T-helper 1 cell treated with Interleukin-12 subunit alpha and Interleukin-12 subunit beta and Interleukin-4 antibody, amounts not matched to agents 30 μg/mL and 1 μg/mL, for 36 hours (primary cell): Measurements from ENCODE around the gene FASTKD3.

Experiments
- H3K27ac Mint-ChIP-seq: one replicate; pipeline ENCODE4 v1.8.0; 2021; ENCODE audit warnings: mild to moderate bottlenecking, mixed read lengths
- H3K27me3 Mint-ChIP-seq: one replicate; pipeline ENCODE4 v1.8.0; 2021; ENCODE audit warnings: low read depth, mixed read lengths
- H3K36me3 Mint-ChIP-seq: one replicate; pipeline ENCODE4 v1.8.0; 2021; ENCODE audit warnings: low read depth, mixed read lengths
- H3K4me1 Mint-ChIP-seq: one replicate; pipeline ENCODE4 v1.8.0; 2021; ENCODE audit warnings: low read depth, mixed read lengths
- H3K4me3 Mint-ChIP-seq: one replicate; pipeline ENCODE4 v1.8.0; 2021; ENCODE audit warnings: mild to moderate bottlenecking, moderate library complexity, mixed read lengths
- H3K9me3 Mint-ChIP-seq: one replicate; pipeline ENCODE4 v1.8.0; 2021; ENCODE audit warnings: mixed read lengths

Gene FASTKD3

GRCh38 chr5:7869474-7870136 lies 774 bp upstream of the FASTKD3 start:
- Mint-ChIP-seq H3K27me3 (no peaks in the 10 kb centered on the region), H3K27ac (peak overlapping the region; percentile 70), H3K4me1 (peaks cover 61% of the 10 kb centered on the region), H3K36me3 (peaks cover 38% of the 10 kb centered on the region), H3K4me3 (peak overlapping the region; percentile 91), H3K9me3 (no peaks in the 10 kb centered on the region)

GRCh38 chr5:7868427-7868772 lies 431 bp downstream of the FASTKD3 start:
- H3K4me1 Mint-ChIP-seq, result peaks cover 54% of the 10 kb centered on the region

GRCh38 chr5:7867260-7867659 lies 1.6 kb downstream of the FASTKD3 start:
- Mint-ChIP-seq H3K27ac (no peak overlapping the region), H3K4me1 (peaks cover 45% of the 10 kb centered on the region), H3K9me3 (no peaks in the 10 kb centered on the region), H3K27me3 (no peaks in the 10 kb centered on the region), H3K4me3 (peak overlapping the region; percentile 94), H3K36me3 (peaks cover 35% of the 10 kb centered on the region)

More at GRCh38 chr5:7868427-7868772, 431 bp downstream of the FASTKD3 start:
- H3K36me3 Mint-ChIP-seq, result peaks cover 34% of the 10 kb centered on the region
- H3K4me3 Mint-ChIP-seq, result peak overlapping the region; percentile 94
- no peaks in the 10 kb centered on the region for H3K9me3 Mint-ChIP-seq
- no peaks in the 10 kb centered on the region for H3K27me3 Mint-ChIP-seq
- peak overlapping the region; percentile 81 for H3K27ac Mint-ChIP-seq

- Mint-ChIP-seq H3K36me3 (peaks cover 35% of the 10 kb centered on the region), H3K27ac (no peak overlapping the region), H3K4me3 (no peak overlapping the region), H3K4me1 (peaks cover 35% of the 10 kb centered on the region), H3K9me3 (no peaks in the 10 kb centered on the region), H3K27me3 (no peaks in the 10 kb centered on the region)
These were observed 2.6 kb downstream of the FASTKD3 start for GRCh38 chr5:7866196-7866595.

GRCh38 chr5:7857926-7858632 lies 10.8 kb downstream of the FASTKD3 start:
- no peak overlapping the region for H3K4me3 Mint-ChIP-seq
- no peaks in the 10 kb centered on the region for H3K27me3 Mint-ChIP-seq
- peaks cover 20% of the 10 kb centered on the region for H3K36me3 Mint-ChIP-seq
- peaks cover 23% of the 10 kb centered on the region for H3K4me1 Mint-ChIP-seq
- H3K27ac Mint-ChIP-seq, result peak overlapping the region; percentile 88
- H3K9me3 Mint-ChIP-seq, result peaks cover 3% of the 10 kb centered on the region

- H3K27ac Mint-ChIP-seq, result peak overlapping the region; percentile 71
- peaks cover 15% of the 10 kb centered on the region for H3K36me3 Mint-ChIP-seq
- no peaks in the 10 kb centered on the region for H3K27me3 Mint-ChIP-seq
- peaks cover 6% of the 10 kb centered on the region for H3K9me3 Mint-ChIP-seq
- peaks cover 26% of the 10 kb centered on the region for H3K4me1 Mint-ChIP-seq
- no peak overlapping the region for H3K4me3 Mint-ChIP-seq
These were observed 11.5 kb downstream of the FASTKD3 start for GRCh38 chr5:7857361-7857760.

GRCh38 chr5:7856855-7857254 lies 12.0 kb downstream of the FASTKD3 start:
- H3K27ac Mint-ChIP-seq, result no peak overlapping the region
- no peak overlapping the region for H3K4me3 Mint-ChIP-seq
- H3K27me3 Mint-ChIP-seq, result peaks cover 2% of the 10 kb centered on the region
- H3K4me1 Mint-ChIP-seq, result peaks cover 29% of the 10 kb centered on the region
- peaks cover 14% of the 10 kb centered on the region for H3K36me3 Mint-ChIP-seq
- H3K9me3 Mint-ChIP-seq, result peaks cover 8% of the 10 kb centered on the region

GRCh38 chr5:7855611-7856010 lies 13.2 kb downstream of the FASTKD3 start:
- H3K9me3 Mint-ChIP-seq, result peaks cover 8% of the 10 kb centered on the region
- H3K4me1 Mint-ChIP-seq, result peaks cover 34% of the 10 kb centered on the region
- H3K36me3 Mint-ChIP-seq, result peaks cover 9% of the 10 kb centered on the region
- H3K4me3 Mint-ChIP-seq, result no peak overlapping the region
- no peak overlapping the region for H3K27ac Mint-ChIP-seq
- H3K27me3 Mint-ChIP-seq, result peaks cover 9% of the 10 kb centered on the region

GRCh38 chr5:7852988-7853387 lies 15.8 kb downstream of the FASTKD3 start:
- H3K27me3 Mint-ChIP-seq, result peaks cover 31% of the 10 kb centered on the region
- H3K36me3 Mint-ChIP-seq, result no peaks in the 10 kb centered on the region
- H3K4me3 Mint-ChIP-seq, result no peak overlapping the region
- peaks cover 8% of the 10 kb centered on the region for H3K9me3 Mint-ChIP-seq
- H3K4me1 Mint-ChIP-seq, result peaks cover 25% of the 10 kb centered on the region
- no peak overlapping the region for H3K27ac Mint-ChIP-seq

- Mint-ChIP-seq H3K36me3 (no peaks in the 10 kb centered on the region), H3K9me3 (peaks cover 8% of the 10 kb centered on the region), H3K27me3 (peaks cover 35% of the 10 kb centered on the region), H3K27ac (no peak overlapping the region), H3K4me1 (peaks cover 20% of the 10 kb centered on the region), H3K4me3 (no peak overlapping the region)
These were observed 16.3 kb downstream of the FASTKD3 start for GRCh38 chr5:7852542-7852941.

- Mint-ChIP-seq H3K27ac (no peak overlapping the region), H3K36me3 (no peaks in the 10 kb centered on the region), H3K4me3 (peak overlapping the region; percentile 19), H3K27me3 (peaks cover 42% of the 10 kb centered on the region), H3K4me1 (peaks cover 15% of the 10 kb centered on the region), H3K9me3 (peaks cover 8% of the 10 kb centered on the region)
These were observed 17.1 kb downstream of the FASTKD3 start for GRCh38 chr5:7851617-7852289.

- Mint-ChIP-seq H3K9me3 (peaks cover 8% of the 10 kb centered on the region), H3K4me3 (peak overlapping the region; percentile 79), H3K27me3 (peaks cover 47% of the 10 kb centered on the region), H3K4me1 (peaks cover 14% of the 10 kb centered on the region), H3K36me3 (no peaks in the 10 kb centered on the region), H3K27ac (no peak overlapping the region)
These were observed 17.6 kb downstream of the FASTKD3 start for GRCh38 chr5:7851240-7851592.

GRCh38 chr5:7850395-7851239 lies 18.2 kb downstream of the FASTKD3 start, which contains the start of gene CFAP90:
Gene CFAP90 (minus strand): TSS chr5:7851133. CDS start chr5:7851021, 112 bp downstream.
- peaks cover 47% of the 10 kb centered on the region for H3K27me3 Mint-ChIP-seq
- peak within 1 kb of the TSS; percentile 79 for H3K4me3 Mint-ChIP-seq
- H3K36me3 Mint-ChIP-seq, result no peaks in the 10 kb centered on the region
- H3K27ac Mint-ChIP-seq, result no peak within 1 kb of the TSS
- peaks cover 8% of the 10 kb centered on the region for H3K9me3 Mint-ChIP-seq
- H3K4me1 Mint-ChIP-seq, result peaks cover 14% of the 10 kb centered on the region

- Mint-ChIP-seq H3K9me3 (peaks cover 8% of the 10 kb centered on the region), H3K4me1 (peaks cover 14% of the 10 kb centered on the region), H3K27me3 (peaks cover 51% of the 10 kb centered on the region), H3K36me3 (no peaks in the 10 kb centered on the region), H3K4me3 (peak overlapping the region; percentile 74), H3K27ac (no peak overlapping the region)
These were observed 19.0 kb downstream of the FASTKD3 start for GRCh38 chr5:7849681-7850394.
